COLO668 (cell line): Measurements from ENCODE around the gene TXNRD3.
"Not testable (repeated sequence)": the region's sequence is repeated elsewhere in the genome, so short reads cannot be mapped to it uniquely, and the experiment has no call there.

Experiments
- DNase-seq: peaks from one replicate; lab custom pipeline; 2025; ENCODE audit not compliant: unreplicated experiment; lab: John Stamatoyannopoulos, UW

TXNRD3 gene

GRCh38 chr3:126604691-126605090, 50.2 kb downstream of the TXNRD3 start:
- DNase-seq = no peak

GRCh38 chr3:126599101-126599500, 55.8 kb downstream of the TXNRD3 start:
- DNase-seq = no peak

GRCh38 chr3:126595479-126595878, 59.4 kb downstream of the TXNRD3 start:
- DNase-seq = not testable (repeated sequence)

GRCh38 chr3:126591515-126591914, 63.4 kb downstream of the TXNRD3 start:
- not testable (repeated sequence) for DNase-seq

GRCh38 chr3:126582311-126582710, 72.6 kb downstream of the TXNRD3 start:
- no peak for DNase-seq

- DNase-seq = no peak
Measured at GRCh38 chr3:126581569-126581968, 73.4 kb downstream of the TXNRD3 start.

- no peak for DNase-seq
Measured at GRCh38 chr3:126580746-126581145, 74.2 kb downstream of the TXNRD3 start.

- DNase-seq = no peak
Measured at GRCh38 chr3:126578702-126579101, 76.2 kb downstream of the TXNRD3 start.

GRCh38 chr3:126577261-126577660, 77.7 kb downstream of the TXNRD3 start:
- no peak for DNase-seq

GRCh38 chr3:126573492-126574117, 81.3 kb downstream of the TXNRD3 start:
- no peak for DNase-seq

- DNase-seq = no peak
Measured at GRCh38 chr3:126571078-126571477, 83.8 kb downstream of the TXNRD3 start.

- DNase-seq = no peak
Measured at GRCh38 chr3:126570103-126570541, 84.8 kb downstream of the TXNRD3 start.

- no peak for DNase-seq
Measured at GRCh38 chr3:126569390-126569975, 85.4 kb downstream of the TXNRD3 start.

GRCh38 chr3:126568776-126569342, 86.1 kb downstream of the TXNRD3 start:
- no peak for DNase-seq

GRCh38 chr3:126567696-126568438, 87.1 kb downstream of the TXNRD3 start:
- no peak for DNase-seq

GRCh38 chr3:126562737-126563276, 92.1 kb downstream of the TXNRD3 start:
- no peak for DNase-seq

GRCh38 chr3:126558336-126559071, 96.4 kb downstream of the TXNRD3 start, which contains the start of gene C3orf22:
C3orf22 (minus strand) TSS chr3:126558932; CDS start chr3:126553390, 5,542 bp downstream.
- no peak for DNase-seq

GRCh38 chr3:126557761-126558160, 97.2 kb downstream of the TXNRD3 start:
- DNase-seq = no peak

GRCh38 chr3:126557415-126557745, 97.5 kb downstream of the TXNRD3 start:
- no peak for DNase-seq
